Esophagus squamous epithelium (tissue), 5 donors: ENCODE results near the gene ARHGAP42. TPM values are rescaled to one million over a fixed set of nuclear protein-coding genes. Genes with fewer than 3 reads are reported as not detected.

ENCODE experiments used
- DNase-seq: peaks from one replicate; lab custom pipeline; 2025; lab: John Stamatoyannopoulos, UW
- H3K27ac ChIP-seq, 4 donors: fragments of 200-600 bp; sonication (generic); one replicate each; pipeline ENCODE4 v1.5.1; 2016 to 2019; ENCODE audit warnings: mild to moderate bottlenecking in 1 of 4
- H3K27me3 ChIP-seq, 4 donors: fragments of 200-600 bp; sonication (generic); 1 replicate in 3 of 4; 2 replicates in 1 of 4; pipeline versions ENCODE4 v1.5.1 to v1.6.0; 2017 to 2021; ENCODE audit warnings: antibody characterized with exemption in 1 of 4
- H3K36me3 ChIP-seq, 3 donors: fragments of 200-600 bp; sonication (generic); one replicate each; pipeline ENCODE4 v1.5.1; 2016 to 2019
- H3K4me1 ChIP-seq, 3 donors: fragments of 200-600 bp; sonication (generic); one replicate each; pipeline ENCODE4 v1.5.1; 2017 to 2019
- H3K4me3 ChIP-seq, 4 donors: fragments of 200-600 bp; sonication (generic); 1 replicate in 3 of 4; 2 replicates in 1 of 4; pipeline ENCODE4 v1.5.1; 2016 to 2019; ENCODE audit warnings: mild to moderate bottlenecking in 2 of 4, moderate library complexity in 1 of 4
- H3K9me3 ChIP-seq, 3 donors: fragments of 200-600 bp; sonication (generic); one replicate each; pipeline ENCODE4 v1.5.1; 2016 to 2019
- CTCF ChIP-seq, 6 experiments: fragments of 450-650 bp in 4 of 6; fragments of 200-600 bp in 2 of 6; sonication (generic) in 2 of 6; IDR thresholded peaks; one replicate each; pipeline ENCODE4 v1.5.1; 2016 to 2019; ENCODE audit warnings: antibody characterized with exemption in 6 of 6, mild to moderate bottlenecking in 4 of 6, moderate library complexity in 4 of 6
- POLR2A ChIP-seq, 4 donors: fragments of 450-650 bp; IDR thresholded peaks; one replicate each; pipeline ENCODE4 v1.6.1; 2017; ENCODE audit warnings: antibody characterized with exemption in 4 of 4, mild to moderate bottlenecking in 4 of 4, moderate library complexity in 3 of 4
- WGBS, 2 donors: methylation state at CpG; one replicate each; pipeline ENCODE4 v1.1.5; 2018; 5-methylcytosine and 5-hydroxymethylcytosine counted together
- intact Hi-C: fragments of 100-400 bp; cut with DNase I; formaldehyde crosslinking; loops from one replicate; pipeline ENCODE4 v1.15.0; 2022
- total RNA-seq, 4 donors: library from RNA; depleted of rRNA; stranded (reverse); fragments of >200 nt; gene quantifications; one replicate each; pipeline ENCODE4 v1.1.0, GENCODE V29; 2016
- donor health status: DM: yes; HTN: yes; CAD: no.

ARHGAP42 gene
- total RNA-seq, 4 donors from 2014 or later = 3.5 to 10.1 (median 6.4) TPM

DNA sequence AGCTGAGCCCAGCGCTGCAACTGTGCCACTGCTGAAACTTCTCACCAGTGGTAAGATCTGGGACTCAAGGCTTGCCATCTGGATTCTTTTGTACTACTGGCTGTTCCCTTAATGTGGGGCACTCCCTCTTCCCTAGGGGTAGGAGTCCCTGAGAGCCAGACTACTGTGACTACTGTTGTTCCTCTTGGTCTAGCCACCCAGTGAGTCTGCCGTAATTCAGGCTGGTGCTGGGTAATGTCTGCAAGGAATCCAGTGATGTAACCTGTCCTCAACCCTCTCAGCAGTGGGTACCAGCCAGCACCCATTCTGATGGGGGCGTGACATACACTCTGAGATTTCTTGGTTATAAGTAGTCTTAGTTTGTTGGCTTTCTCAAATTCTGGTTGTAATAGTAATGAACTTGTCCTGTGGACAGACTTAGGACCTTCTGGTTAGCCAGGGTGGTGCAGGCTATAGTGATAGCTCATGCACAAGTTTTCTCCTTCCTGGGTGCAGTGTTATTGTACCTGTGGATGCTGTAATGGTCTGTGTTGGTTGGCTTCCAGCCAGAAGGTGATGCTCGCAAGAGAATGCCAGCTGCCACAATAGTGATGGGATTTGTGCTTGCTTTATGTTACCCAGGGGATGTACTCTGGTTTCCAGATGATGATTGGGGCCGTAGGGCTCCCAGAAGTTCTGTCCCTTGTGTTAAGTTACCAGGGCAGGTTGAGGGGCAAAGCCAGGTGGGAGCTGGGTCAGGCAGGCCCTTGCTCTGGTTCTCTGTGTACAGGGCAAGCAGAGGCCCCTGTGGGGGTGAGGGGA lies 65.5 kb downstream of the ARHGAP42 start:
- no peak overlapping the region for H3K27ac ChIP-seq
- H3K4me3 ChIP-seq = no peak overlapping the region
- DNase-seq = no peak
- peaks cover 0 to 28% (median 0%) of the 10 kb centered on the region in 3 donors for H3K4me1 ChIP-seq
- H3K27me3 ChIP-seq = no peaks in the 10 kb centered on the region
- intact Hi-C loops = no loop called here
- peaks cover 0 to 17% (median 15%) of the 10 kb centered on the region in 3 donors for H3K9me3 ChIP-seq
- peaks cover 0 to 9% (median 0%) of the 10 kb centered on the region in 3 donors for H3K36me3 ChIP-seq
- 72 to 76% methylated on average over 3 to 5 of the region's 5 CpGs for WGBS, 2 donors
- TF ChIP-seq POLR2A (IDR thresholded peaks at IDR 0.05) (no peak), CTCF (IDR thresholded peaks at IDR 0.05) (no peak)

DNA sequence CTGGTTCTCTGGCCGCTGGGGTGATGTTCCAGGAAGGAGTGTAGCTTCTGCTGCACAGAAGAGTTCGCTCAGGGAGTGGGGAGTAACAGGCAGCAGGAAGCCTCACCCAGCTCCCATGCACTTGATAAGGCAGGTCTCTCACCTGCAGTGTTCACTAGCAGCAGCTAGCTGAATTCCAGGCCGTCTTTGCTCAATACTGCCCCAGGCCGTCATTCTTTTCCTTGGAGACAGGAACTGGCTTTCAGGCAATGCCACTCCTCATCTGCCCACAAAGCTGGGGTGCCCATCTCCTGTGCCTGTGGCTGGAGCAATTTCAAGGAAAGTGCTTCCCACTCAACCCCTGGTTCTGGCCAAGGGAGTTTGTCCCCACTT lies 66.1 kb downstream of the ARHGAP42 start:
- intact Hi-C loops = no loop called here
- Histone ChIP-seq H3K4me1 (peaks cover 0 to 23% (median 0%) of the 10 kb centered on the region in 3 donors), H3K27ac (no peak overlapping the region), H3K36me3 (peaks cover 0 to 9% (median 0%) of the 10 kb centered on the region in 3 donors), H3K9me3 (peaks cover 0 to 17% (median 15%) of the 10 kb centered on the region in 3 donors), H3K27me3 (no peaks in the 10 kb centered on the region), H3K4me3 (no peak overlapping the region)
- 20 to 23% methylated on average over 2 to 4 of the region's 4 CpGs for WGBS, 2 donors
- DNase-seq = no peak
- TF ChIP-seq POLR2A (IDR thresholded peaks at IDR 0.05) (no peak), CTCF (IDR thresholded peaks at IDR 0.05) (no peak)

DNA sequence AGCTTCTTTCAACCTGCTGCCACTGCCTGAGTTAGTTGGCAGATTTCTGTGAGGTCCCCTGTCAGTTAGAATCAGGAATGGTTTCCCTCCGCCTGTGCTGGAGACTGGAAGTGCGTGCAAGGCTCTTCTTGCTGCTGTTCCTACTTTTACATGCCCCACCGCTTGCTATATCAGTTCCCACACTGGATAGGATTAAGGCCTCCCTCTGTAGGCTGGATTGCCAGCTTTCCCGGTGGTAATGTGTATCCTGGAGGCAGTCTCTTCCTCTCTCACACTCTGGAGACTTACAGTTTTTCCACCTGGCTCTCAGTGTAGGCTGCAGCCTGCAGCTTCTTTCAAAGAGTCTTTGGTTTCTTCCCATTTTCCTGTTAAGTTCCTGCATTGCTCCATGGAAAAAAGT lies 66.5 kb downstream of the ARHGAP42 start:
- TF ChIP-seq CTCF (IDR thresholded peaks at IDR 0.05) = no peak
- TF ChIP-seq POLR2A (IDR thresholded peaks at IDR 0.05) = no peak
- Histone ChIP-seq H3K27ac (no peak overlapping the region), H3K4me3 (no peak overlapping the region), H3K4me1 (peaks cover 0 to 19% (median 0%) of the 10 kb centered on the region in 3 donors), H3K27me3 (no peaks in the 10 kb centered on the region), H3K36me3 (peaks cover 0 to 9% (median 0%) of the 10 kb centered on the region in 3 donors), H3K9me3 (peaks cover 0 to 17% (median 15%) of the 10 kb centered on the region in 3 donors)
- intact Hi-C loops = no loop called here
- WGBS, 2 donors = 54 to 63% methylated on average over 4 of the region's 4 CpGs
- no peak for DNase-seq

DNA sequence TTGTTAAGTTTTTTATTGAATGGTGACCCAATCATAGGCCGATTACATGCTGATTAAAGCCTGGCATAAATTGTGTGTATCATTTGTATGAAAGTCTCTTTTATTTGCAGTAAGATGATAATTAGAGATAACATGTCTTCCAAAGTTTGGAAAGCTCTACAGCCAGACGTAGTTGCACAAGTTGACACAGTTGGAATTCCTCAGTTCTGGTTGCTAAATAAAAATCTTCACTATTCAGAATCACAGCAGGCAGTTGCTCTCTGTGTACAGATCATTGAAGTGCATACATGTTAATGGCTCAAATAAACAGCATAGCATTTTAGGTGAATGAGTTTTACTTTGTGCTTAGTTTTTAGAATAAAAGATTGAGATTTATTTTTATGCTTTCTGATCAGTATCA lies 69.5 kb downstream of the ARHGAP42 start:
- no peak overlapping the region for H3K27ac ChIP-seq
- TF ChIP-seq POLR2A (IDR thresholded peaks at IDR 0.05) (no peak), CTCF (IDR thresholded peaks at IDR 0.05) (no peak)
- H3K9me3 ChIP-seq = no peaks in the 10 kb centered on the region
- 60 to 65% methylated on average over 2 of the region's 2 CpGs for WGBS, 2 donors
- peaks cover 0 to 15% (median 0%) of the 10 kb centered on the region in 3 donors for H3K4me1 ChIP-seq
- no peaks in the 10 kb centered on the region for H3K27me3 ChIP-seq
- H3K4me3 ChIP-seq = no peak overlapping the region
- intact Hi-C loops = no loop called here
- H3K36me3 ChIP-seq = no peaks in the 10 kb centered on the region
- no peak for DNase-seq

DNA sequence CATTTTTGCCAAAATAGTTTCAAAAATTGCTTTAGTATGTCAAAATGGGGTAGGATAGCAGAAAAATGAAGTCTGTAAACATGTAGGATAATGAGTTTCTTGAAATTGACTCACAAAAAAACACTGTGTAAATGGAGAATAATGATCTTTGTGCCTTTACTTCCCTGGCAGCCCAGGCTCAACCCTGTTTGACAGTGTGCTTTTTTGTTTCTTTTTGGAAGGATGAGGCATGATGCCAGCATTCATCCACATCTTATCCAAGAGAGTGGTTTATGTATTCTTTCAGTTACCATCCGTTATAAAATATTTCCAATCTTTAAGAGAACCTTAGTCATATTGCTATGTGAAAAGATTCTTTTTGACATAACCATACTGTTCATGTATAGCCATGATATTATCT lies 70.6 kb downstream of the ARHGAP42 start:
- no peaks in the 10 kb centered on the region for H3K27me3 ChIP-seq
- intact Hi-C loops = no loop called here
- TF ChIP-seq CTCF (IDR thresholded peaks at IDR 0.05) (no peak), POLR2A (IDR thresholded peaks at IDR 0.05) (no peak)
- H3K4me3 ChIP-seq = no peak overlapping the region
- H3K4me1 ChIP-seq = peaks cover 0 to 7% (median 0%) of the 10 kb centered on the region in 3 donors
- no peaks in the 10 kb centered on the region for H3K9me3 ChIP-seq
- 55 to 58% methylated on average over 1 of the region's 1 CpG for WGBS, 2 donors
- no peak overlapping the region for H3K27ac ChIP-seq
- no peaks in the 10 kb centered on the region for H3K36me3 ChIP-seq
- DNase-seq = no peak
